Colonic mucosa (tissue), 4 donors: ENCODE data around the gene LBX2. TPM values are rescaled to one million over a fixed set of nuclear protein-coding genes. Genes with fewer than 3 reads are reported as not detected.

Source experiments
- DNase-seq: peaks from one replicate; pipeline ENCODE4 v3.0.0-alpha.2; 2020
- H3K27ac ChIP-seq: fragments of 200-600 bp; one replicate; pipeline ENCODE4 v1.8.0; 2021
- H3K27me3 ChIP-seq: fragments of 200-600 bp; one replicate; pipeline ENCODE4 v1.8.0; 2021
- H3K36me3 ChIP-seq: fragments of 200-600 bp; one replicate; pipeline ENCODE4 v1.8.0; 2021
- H3K4me1 ChIP-seq: fragments of 200-600 bp; one replicate; pipeline ENCODE4 v1.8.0; 2021; ENCODE audit warnings: mild to moderate bottlenecking
- H3K4me3 ChIP-seq: fragments of 200-600 bp; one replicate; pipeline ENCODE4 v1.8.0; 2021
- H3K9ac ChIP-seq, 2 donors: one replicate each; pipeline ENCODE4 v1.7.0; 2013; ENCODE audit warnings: control low read depth in 2 of 2, low read depth in 2 of 2, low read length in 2 of 2
- H3K9me3 ChIP-seq: fragments of 200-600 bp; one replicate; pipeline ENCODE4 v1.8.0; 2021
- CTCF ChIP-seq: fragments of 200-600 bp; IDR thresholded peaks from one replicate; pipeline ENCODE4 v1.8.0; 2022; ENCODE audit warnings: antibody characterized with exemption, mild to moderate bottlenecking
- intact Hi-C: fragments of 100-400 bp; cut with DNase I; formaldehyde crosslinking; loops from one replicate; pipeline ENCODE4 v1.14.1; 2022
- total RNA-seq, 2 donors: library from RNA; stranded (reverse); fragmentation: NEBNext Ultra II Directional in 1 of 2; extraction: Animal tissue kit (Norgen Biotek cat#: 25700) in 1 of 2; gene quantifications; one replicate each; pipeline ENCODE4 v1.2.1, GENCODE V29; 2021
- donor health status: healthy.
- donor health status: DM: no; HTN: no; CAD: no.
- donor health status: DM: no; HTN: no; CAD: no.

Gene LBX2
- total RNA-seq, 2 donors from 2014 or later: 0.50 to 0.99 TPM

- H3K4me1 ChIP-seq: peaks cover 12% of the 10 kb centered on the region
- H3K9ac ChIP-seq: peak within 1 kb of the TSS; percentile 90 to 94
- TF ChIP-seq CTCF: no peak
- H3K36me3 ChIP-seq: peaks cover 3% of the 10 kb centered on the region
- DNase-seq: peak; percentile 100
- H3K4me3 ChIP-seq: peak within 1 kb of the TSS; percentile 68
- H3K27ac ChIP-seq: peak within 1 kb of the TSS; percentile 96
- intact Hi-C loops: no loop called here
- no peaks in the 10 kb centered on the region for H3K9me3 ChIP-seq
- peaks cover 23% of the 10 kb centered on the region for H3K27me3 ChIP-seq
These were observed 7.9 kb upstream of the LBX2 start, which contains the start of gene PCGF1 for GRCh38 chr2:74507145-74507925. Gene PCGF1, minus strand, starts transcription at chr2:74507695. Its CDS starts 27 bp downstream, at chr2:74507668.

- H3K9ac ChIP-seq: peak overlapping the region in 1 of 2 donors; percentile 34
- H3K9me3 ChIP-seq: no peaks in the 10 kb centered on the region
- no peak for TF ChIP-seq CTCF
- no peak overlapping the region for H3K27ac ChIP-seq
- no peak overlapping the region for H3K4me3 ChIP-seq
- intact Hi-C loops: no loop called here
- no peak for DNase-seq
- H3K4me1 ChIP-seq: peaks cover 12% of the 10 kb centered on the region
- peaks cover 3% of the 10 kb centered on the region for H3K36me3 ChIP-seq
- H3K27me3 ChIP-seq: peaks cover 7% of the 10 kb centered on the region
These were observed 6.2 kb upstream of the LBX2 start for GRCh38 chr2:74505448-74506246.

- Histone ChIP-seq H3K36me3 (peaks cover 3% of the 10 kb centered on the region), H3K9me3 (no peaks in the 10 kb centered on the region), H3K4me1 (peaks cover 13% of the 10 kb centered on the region), H3K4me3 (no peak overlapping the region), H3K27ac (no peak overlapping the region), H3K27me3 (peaks cover 6% of the 10 kb centered on the region), H3K9ac (no peak overlapping the region)
- DNase-seq: no peak
- intact Hi-C loops: no loop called here
- TF ChIP-seq CTCF: no peak
These were observed 5.2 kb upstream of the LBX2 start for GRCh38 chr2:74504591-74504990.

- TF ChIP-seq CTCF: no peak
- no peak for DNase-seq
- H3K9me3 ChIP-seq: no peaks in the 10 kb centered on the region
- peak overlapping the region; percentile 70 to 96 for H3K9ac ChIP-seq
- peaks cover 19% of the 10 kb centered on the region for H3K4me1 ChIP-seq
- H3K27ac ChIP-seq: peak overlapping the region; percentile 78
- H3K36me3 ChIP-seq: peaks cover 3% of the 10 kb centered on the region
- intact Hi-C loops: no loop called here
- H3K4me3 ChIP-seq: peak overlapping the region; percentile 52
- H3K27me3 ChIP-seq: peaks cover 14% of the 10 kb centered on the region
These were observed 4.4 kb upstream of the LBX2 start for GRCh38 chr2:74503506-74504475.
